ENCODE data around the gene PTPN11.

GRCh38 chr12:112408621-112409020, 10.1 kb upstream of the PTPN11 start:
- TF ChIP-seq CTCF (IDR thresholded peaks at IDR 0.05) (no peak), EP300 (IDR thresholded peaks at IDR 0.05) (no peak), POLR2A (IDR thresholded peaks at IDR 0.05) (no peak)

Data from tibial nerve (tissue), 4 donors.